ENCODE measurements around the gene MYL10.
"Not testable (repeated sequence)": the region's sequence is repeated elsewhere in the genome, so short reads cannot be mapped to it uniquely, and the experiment has no call there.

DNA sequence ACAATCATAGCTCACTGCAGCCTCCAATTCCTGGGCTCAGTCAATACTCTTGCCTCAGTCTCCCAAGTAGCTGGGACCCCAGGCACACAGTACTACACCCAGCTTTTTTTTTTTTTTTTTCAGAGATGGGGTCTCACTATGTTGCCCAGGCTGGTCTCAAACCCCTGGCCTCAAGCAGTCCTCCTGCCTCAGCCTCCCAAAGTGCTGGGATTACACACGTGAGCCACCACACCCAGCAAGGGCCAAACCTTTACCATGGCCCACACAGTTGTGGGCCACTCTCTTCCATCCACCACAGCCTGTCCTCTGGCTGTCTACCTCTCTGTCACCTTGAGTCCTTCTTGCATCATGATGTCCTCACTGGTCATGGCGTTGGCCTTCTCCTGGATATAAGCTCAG is 24.2 kb downstream of the MYL10 start:
- TF ChIP-seq, protein P1, sequence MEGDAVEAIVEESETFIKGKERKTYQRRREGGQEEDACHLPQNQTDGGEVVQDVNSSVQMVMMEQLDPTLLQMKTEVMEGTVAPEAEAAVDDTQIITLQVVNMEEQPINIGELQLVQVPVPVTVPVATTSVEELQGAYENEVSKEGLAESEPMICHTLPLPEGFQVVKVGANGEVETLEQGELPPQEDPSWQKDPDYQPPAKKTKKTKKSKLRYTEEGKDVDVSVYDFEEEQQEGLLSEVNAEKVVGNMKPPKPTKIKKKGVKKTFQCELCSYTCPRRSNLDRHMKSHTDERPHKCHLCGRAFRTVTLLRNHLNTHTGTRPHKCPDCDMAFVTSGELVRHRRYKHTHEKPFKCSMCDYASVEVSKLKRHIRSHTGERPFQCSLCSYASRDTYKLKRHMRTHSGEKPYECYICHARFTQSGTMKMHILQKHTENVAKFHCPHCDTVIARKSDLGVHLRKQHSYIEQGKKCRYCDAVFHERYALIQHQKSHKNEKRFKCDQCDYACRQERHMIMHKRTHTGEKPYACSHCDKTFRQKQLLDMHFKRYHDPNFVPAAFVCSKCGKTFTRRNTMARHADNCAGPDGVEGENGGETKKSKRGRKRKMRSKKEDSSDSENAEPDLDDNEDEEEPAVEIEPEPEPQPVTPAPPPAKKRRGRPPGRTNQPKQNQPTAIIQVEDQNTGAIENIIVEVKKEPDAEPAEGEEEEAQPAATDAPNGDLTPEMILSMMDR (IDR thresholded peaks at IDR 0.05) = not testable (repeated sequence)
- TF ChIP-seq POLR2AphosphoS5, POLR2A, EP300 (IDR thresholded peaks at IDR 0.05): not testable (repeated sequence)
